LNCaP clone FGC (cell line): Measurements from ENCODE around the gene COX10.
A peak's percentile ranks its signal among the peaks of the same experiment; 100 is the strongest.

Experiments
- DNase-seq: peaks from one replicate; pipeline ENCODE4 v3.0.0-alpha.2; 2011; ENCODE audit warnings: low read depth
- H3K4me3 ChIP-seq: 2 replicates; pipeline ENCODE4 v1.5.1; 2011; ENCODE audit warnings: mild to moderate bottlenecking, low read depth, low read length, control low read depth
- CTCF ChIP-seq: IDR thresholded peaks from 2 replicates; pipeline ENCODE4 v1.5.1; 2012; ENCODE audit warnings: mild to moderate bottlenecking; ENCODE audit not compliant: control insufficient read depth, insufficient read depth; ENCODE audit errors: extremely low read depth

Gene COX10

GRCh38 chr17:14070344-14070984, 1.2 kb downstream of the COX10 start:
- TF ChIP-seq CTCF, result no peak
- no peak for DNase-seq
- peak overlapping the region; percentile 99 for H3K4me3 ChIP-seq

- DNase-seq, result no peak
- no peak for TF ChIP-seq CTCF
Measured at GRCh38 chr17:14072881-14073280, 3.6 kb downstream of the COX10 start.

GRCh38 chr17:14078027-14078426, 8.7 kb downstream of the COX10 start:
- no peak overlapping the region for H3K4me3 ChIP-seq
- no peak for DNase-seq
- TF ChIP-seq CTCF, result no peak

More at GRCh38 chr17:14072881-14073280, 3.6 kb downstream of the COX10 start:
- H3K4me3 ChIP-seq, result no peak overlapping the region

GRCh38 chr17:14080847-14081251, 11.5 kb downstream of the COX10 start:
- no peak for DNase-seq
- H3K4me3 ChIP-seq, result no peak overlapping the region
- no peak for TF ChIP-seq CTCF

DNA sequence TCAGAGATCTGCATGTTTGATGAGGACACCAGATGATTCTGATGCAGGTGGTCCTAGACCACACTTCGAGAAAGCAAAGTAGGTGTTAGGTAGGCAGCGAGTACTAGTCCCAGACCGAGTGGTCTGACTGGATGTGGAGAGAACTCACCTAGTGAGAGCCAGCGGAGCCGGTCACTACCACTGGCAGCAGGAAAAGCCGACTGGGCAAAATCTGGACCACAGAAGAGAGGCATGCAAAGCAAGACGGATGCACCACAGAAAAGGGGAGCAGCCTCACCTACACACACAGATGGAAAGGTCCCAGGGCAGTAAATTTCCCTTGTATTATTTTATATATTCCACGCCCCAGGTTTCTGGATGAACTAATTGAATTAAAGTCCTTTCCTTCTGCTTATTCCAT, 13.5 kb downstream of the COX10 start:
- no peak for DNase-seq
- no peak overlapping the region for H3K4me3 ChIP-seq
- TF ChIP-seq CTCF, result no peak

DNA sequence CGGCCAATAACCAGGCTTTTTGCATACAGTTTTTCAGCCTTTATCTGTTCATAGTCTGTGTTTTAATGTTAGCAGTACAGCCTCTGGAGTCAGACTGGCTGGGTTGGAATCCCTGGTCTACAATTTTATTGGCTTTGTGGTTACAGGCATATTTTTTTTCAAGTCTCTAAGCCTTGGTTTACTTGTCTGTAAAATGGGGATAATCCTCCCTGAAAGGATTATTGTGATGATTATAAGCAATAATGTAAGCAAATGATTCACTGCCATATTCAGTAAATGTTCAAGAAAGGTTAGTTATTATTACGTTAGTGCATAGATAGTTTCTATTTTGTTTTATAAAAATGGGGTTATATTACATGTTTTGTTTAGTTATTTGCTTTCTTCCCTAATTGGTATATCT, 15.7 kb downstream of the COX10 start:
- no peak for TF ChIP-seq CTCF
- DNase-seq, result no peak
- H3K4me3 ChIP-seq, result no peak overlapping the region

GRCh38 chr17:14086189-14086588, 16.9 kb downstream of the COX10 start:
- TF ChIP-seq CTCF, result no peak
- no peak overlapping the region for H3K4me3 ChIP-seq
- DNase-seq, result no peak
